Body of pancreas (tissue), 4 donors: ENCODE measurements around the gene ANXA10. TPM values are rescaled to one million over a fixed set of nuclear protein-coding genes. Genes with fewer than 3 reads are reported as not detected.
A peak's percentile ranks its signal among the peaks of the same experiment; 100 is the strongest.

Source experiments
- ATAC-seq: fragments of 150-250 bp; one replicate; pipeline ENCODE4 v1.9.1; 2016
- DNase-seq, 4 donors: peaks; one replicate each; pipeline ENCODE4 v3.0.0-alpha.2; 2019
- H3K27ac ChIP-seq, 4 donors: fragments of 200-600 bp; sonication (generic); 1 replicate in 3 of 4; 2 replicates in 1 of 4; pipeline versions ENCODE4 v1.5.1 to v1.6.1; 2016 to 2019; ENCODE audit warnings: mild to moderate bottlenecking in 1 of 4, mixed read lengths in 1 of 4, moderate library complexity in 1 of 4
- H3K27me3 ChIP-seq, 2 donors: fragments of 200-600 bp; sonication (generic); one replicate each; pipeline ENCODE4 v1.6.0; 2016; ENCODE audit warnings: mild to moderate bottlenecking in 1 of 2
- H3K36me3 ChIP-seq, 2 donors: fragments of 200-600 bp; sonication (generic); replicated peaks in 1 of 2; 2 replicates each; pipeline ENCODE4 v1.5.1; 2016; ENCODE audit warnings: low read depth in 2 of 2; ENCODE audit not compliant: insufficient read depth in 1 of 2
- H3K4me1 ChIP-seq: fragments of 200-600 bp; sonication (generic); one replicate; pipeline ENCODE4 v1.6.0; 2016
- H3K4me3 ChIP-seq, 2 donors: fragments of 200-600 bp; sonication (generic); 1 replicate in 1 of 2; 2 replicates in 1 of 2; pipeline ENCODE4 v1.5.1; 2016 to 2019
- H3K9me3 ChIP-seq, 3 donors: fragments of 200-600 bp; sonication (generic); 1 replicate in 2 of 3; 2 replicates in 1 of 3; pipeline ENCODE4 v1.5.1; 2016
- POLR2A ChIP-seq, 3 donors: fragments of 450-650 bp; IDR thresholded peaks; one replicate each; pipeline ENCODE4 v1.6.1; 2016; ENCODE audit warnings: antibody characterized with exemption in 3 of 3, mild to moderate bottlenecking in 2 of 3
- WGBS, 2 donors: methylation state at CpG; one replicate each; pipeline ENCODE4 v1.1.5; 2017; 5-methylcytosine and 5-hydroxymethylcytosine counted together
- intact Hi-C: fragments of 100-400 bp; cut with DNase I; formaldehyde crosslinking; loops from one replicate; pipeline ENCODE4 v1.15.1; 2023
- total RNA-seq, 2 donors: library from RNA; depleted of rRNA; stranded (reverse); fragments of >200 nt; gene quantifications; one replicate each; pipeline ENCODE4 v1.1.0, GENCODE V29; 2016
- TF ChIP-seq, protein P1 (sequence below), 7 experiments: fragments of 450-650 bp in 4 of 7; fragments of 200-600 bp in 3 of 7; sonication (generic) in 3 of 7; IDR thresholded peaks; one replicate each; pipeline ENCODE4 v1.5.1; 2016 to 2019; ENCODE audit warnings: antibody characterized with exemption in 7 of 7

Gene ANXA10
- total RNA-seq, 2 donors from 2014 or later, result 14.0 TPM; not detected in 1

DNA sequence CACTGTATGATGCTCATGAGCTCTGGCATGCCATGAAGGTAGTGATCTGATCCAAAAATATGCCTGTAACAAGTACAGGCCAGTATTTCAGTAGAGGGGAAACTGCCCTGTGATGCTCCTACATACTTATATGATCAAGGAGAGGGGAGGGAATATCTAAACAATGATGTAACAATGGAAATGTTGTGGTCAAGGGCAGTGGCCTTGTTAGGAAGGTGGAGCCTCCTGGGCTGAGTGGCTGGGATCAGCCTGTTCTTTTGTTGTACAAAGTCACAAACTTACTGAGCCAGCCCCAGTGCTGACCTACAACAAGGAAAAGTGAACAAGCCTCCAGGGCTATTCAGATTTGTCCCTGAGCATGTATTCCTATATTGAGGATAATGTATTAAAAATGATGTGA is 70.3 kb downstream of the ANXA10 start:
- H3K27me3 ChIP-seq, result no peaks in the 10 kb centered on the region
- H3K9me3 ChIP-seq, result no peaks in the 10 kb centered on the region
- peaks cover 45% of the 10 kb centered on the region for H3K4me1 ChIP-seq
- H3K4me3 ChIP-seq, result no peak overlapping the region
- intact Hi-C loops, result no loop called here
- H3K27ac ChIP-seq, result peak overlapping the region in 2 of 4 donors; percentile 61 to 76
- DNase-seq (peak; percentile 54 to 72 (median 60)), ATAC-seq (peak; percentile 85)
- TF ChIP-seq POLR2A (IDR thresholded peaks at IDR 0.05), result peak in 2 of 3 donors; percentile 11 to 22
- TF ChIP-seq, protein P1, sequence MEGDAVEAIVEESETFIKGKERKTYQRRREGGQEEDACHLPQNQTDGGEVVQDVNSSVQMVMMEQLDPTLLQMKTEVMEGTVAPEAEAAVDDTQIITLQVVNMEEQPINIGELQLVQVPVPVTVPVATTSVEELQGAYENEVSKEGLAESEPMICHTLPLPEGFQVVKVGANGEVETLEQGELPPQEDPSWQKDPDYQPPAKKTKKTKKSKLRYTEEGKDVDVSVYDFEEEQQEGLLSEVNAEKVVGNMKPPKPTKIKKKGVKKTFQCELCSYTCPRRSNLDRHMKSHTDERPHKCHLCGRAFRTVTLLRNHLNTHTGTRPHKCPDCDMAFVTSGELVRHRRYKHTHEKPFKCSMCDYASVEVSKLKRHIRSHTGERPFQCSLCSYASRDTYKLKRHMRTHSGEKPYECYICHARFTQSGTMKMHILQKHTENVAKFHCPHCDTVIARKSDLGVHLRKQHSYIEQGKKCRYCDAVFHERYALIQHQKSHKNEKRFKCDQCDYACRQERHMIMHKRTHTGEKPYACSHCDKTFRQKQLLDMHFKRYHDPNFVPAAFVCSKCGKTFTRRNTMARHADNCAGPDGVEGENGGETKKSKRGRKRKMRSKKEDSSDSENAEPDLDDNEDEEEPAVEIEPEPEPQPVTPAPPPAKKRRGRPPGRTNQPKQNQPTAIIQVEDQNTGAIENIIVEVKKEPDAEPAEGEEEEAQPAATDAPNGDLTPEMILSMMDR (IDR thresholded peaks at IDR 0.05), result no peak
- H3K36me3 ChIP-seq, result no peaks in the 10 kb centered on the region

- Histone ChIP-seq H3K27me3 (no peaks in the 10 kb centered on the region), H3K9me3 (no peaks in the 10 kb centered on the region), H3K36me3 (no peaks in the 10 kb centered on the region), H3K27ac (peak overlapping the region in 2 of 4 donors; percentile 61 to 76), H3K4me1 (peaks cover 50% of the 10 kb centered on the region), H3K4me3 (no peak overlapping the region)
- intact Hi-C loops, result no loop called here
- peak in 2 of 4 donors; percentile 27 to 60 for DNase-seq
- peak; percentile 62 for ATAC-seq
- 38 to 45% methylated on average over 2 of the region's 2 CpGs for WGBS, 2 donors
- TF ChIP-seq, protein P1 (IDR thresholded peaks at IDR 0.05), result no peak
- no peak for TF ChIP-seq POLR2A (IDR thresholded peaks at IDR 0.05)
Observed at GRCh38 chr4:168163106-168163505, 70.8 kb downstream of the ANXA10 start.

DNA sequence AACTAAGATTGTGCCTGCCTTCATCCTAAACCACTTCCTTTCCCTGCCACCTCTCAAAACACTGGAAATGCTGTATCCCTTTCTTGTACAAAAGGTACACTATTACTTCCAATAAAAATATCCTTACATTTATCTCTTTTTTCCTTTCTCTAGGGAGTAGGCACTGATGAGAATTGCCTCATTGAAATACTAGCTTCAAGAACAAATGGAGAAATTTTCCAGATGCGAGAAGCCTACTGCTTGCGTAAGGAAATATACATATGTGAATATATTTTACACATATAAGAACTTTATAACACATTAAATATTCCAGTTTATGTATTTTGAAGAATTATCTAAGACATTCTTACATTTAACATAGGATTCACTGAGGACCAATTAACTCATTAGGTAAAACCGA is 71.7 kb downstream of the ANXA10 start:
- H3K4me1 ChIP-seq, result peaks cover 58% of the 10 kb centered on the region
- peak overlapping the region in 2 of 4 donors; percentile 15 to 76 for H3K27ac ChIP-seq
- no peak for ATAC-seq

GRCh38 chr4:168164915-168165548 is 72.7 kb downstream of the ANXA10 start:
- Histone ChIP-seq H3K4me3 (no peak overlapping the region), H3K9me3 (no peaks in the 10 kb centered on the region), H3K36me3 (no peaks in the 10 kb centered on the region), H3K27me3 (no peaks in the 10 kb centered on the region), H3K4me1 (peaks cover 58% of the 10 kb centered on the region), H3K27ac (peak overlapping the region in 3 of 4 donors; percentile 15 to 76 (median 67))
- 9 to 13% methylated on average over 1 of the region's 1 CpG for WGBS, 2 donors
- ATAC-seq, result peak; percentile 83
- TF ChIP-seq, protein P1 (IDR thresholded peaks at IDR 0.05), result peak in 1 of 7 experiments; percentile 5
- TF ChIP-seq POLR2A (IDR thresholded peaks at IDR 0.05), result no peak
- DNase-seq, result no peak
- intact Hi-C loops, result no loop called here

More for the DNA sequence above, 71.7 kb downstream of the ANXA10 start:
- Histone ChIP-seq H3K36me3 (no peaks in the 10 kb centered on the region), H3K27me3 (no peaks in the 10 kb centered on the region), H3K4me3 (no peak overlapping the region), H3K9me3 (no peaks in the 10 kb centered on the region)
- WGBS, 2 donors, result 76 to 86% methylated on average over 3 of the region's 3 CpGs
- TF ChIP-seq, protein P1 (IDR thresholded peaks at IDR 0.05), result no peak
- TF ChIP-seq POLR2A (IDR thresholded peaks at IDR 0.05), result no peak
- intact Hi-C loops, result no loop called here
- DNase-seq, result no peak
